ENCODE results near the gene C6. TPM values are rescaled to one million over a fixed set of nuclear protein-coding genes. Genes with fewer than 3 reads are reported as not detected.

Gene C6
- total RNA-seq, 1 donor from 2014 or later, result 0.20 TPM

GRCh38 chr5:41118177-41118576 lies 95.2 kb downstream of the C6 start:
- Mint-ChIP-seq H3K36me3 (no peaks in the 10 kb centered on the region), H3K9me3 (peaks cover 5% of the 10 kb centered on the region), H3K27ac (no peak overlapping the region), H3K4me3 (no peak overlapping the region), H3K4me1 (no peaks in the 10 kb centered on the region), H3K27me3 (ENCODE audit: low read depth) (no peaks in the 10 kb centered on the region)
- no peak for TF ChIP-seq CTCF (IDR thresholded peaks at IDR 0.05; ENCODE audit: unreplicated experiment)
- no peak for DNase-seq (ENCODE audit: low spot score in 2 of 2, unreplicated experiment in 2 of 2)

DNA sequence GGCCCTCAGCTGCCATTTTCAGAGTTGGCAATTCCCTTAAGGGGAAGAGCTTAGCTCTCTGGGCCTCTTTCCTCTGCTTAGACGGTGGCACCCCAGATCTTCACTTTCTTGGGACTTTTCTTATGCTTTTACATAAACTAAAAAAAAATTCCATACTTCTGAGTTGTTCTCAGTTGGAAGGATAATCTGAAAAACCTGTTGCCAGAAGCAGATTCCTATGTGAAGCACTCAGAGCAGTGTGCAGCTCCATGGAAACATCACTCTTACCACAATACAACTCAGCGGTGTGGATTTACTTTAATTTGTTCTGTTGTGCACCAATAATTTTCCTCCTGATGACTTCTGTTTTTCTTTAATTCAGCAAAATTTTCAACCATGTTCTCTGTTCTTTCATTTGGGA lies 98.1 kb downstream of the C6 start:
- Mint-ChIP-seq H3K4me3 (no peak overlapping the region), H3K27ac (no peak overlapping the region), H3K36me3 (no peaks in the 10 kb centered on the region), H3K9me3 (no peaks in the 10 kb centered on the region), H3K4me1 (no peaks in the 10 kb centered on the region), H3K27me3 (ENCODE audit: low read depth) (peaks cover 2% of the 10 kb centered on the region)
- no peak for DNase-seq (ENCODE audit: low spot score in 2 of 2, unreplicated experiment in 2 of 2)
- TF ChIP-seq CTCF (IDR thresholded peaks at IDR 0.05; ENCODE audit: unreplicated experiment), result no peak

- Mint-ChIP-seq H3K4me3 (no peak overlapping the region), H3K4me1 (no peaks in the 10 kb centered on the region), H3K27ac (no peak overlapping the region), H3K36me3 (no peaks in the 10 kb centered on the region), H3K27me3 (ENCODE audit: low read depth) (peaks cover 2% of the 10 kb centered on the region), H3K9me3 (no peaks in the 10 kb centered on the region)
- no peak for DNase-seq (ENCODE audit: low spot score in 2 of 2, unreplicated experiment in 2 of 2)
- no peak for TF ChIP-seq CTCF (IDR thresholded peaks at IDR 0.05; ENCODE audit: unreplicated experiment)
Observed at GRCh38 chr5:41112486-41113455, 100.6 kb downstream of the C6 start.

DNA sequence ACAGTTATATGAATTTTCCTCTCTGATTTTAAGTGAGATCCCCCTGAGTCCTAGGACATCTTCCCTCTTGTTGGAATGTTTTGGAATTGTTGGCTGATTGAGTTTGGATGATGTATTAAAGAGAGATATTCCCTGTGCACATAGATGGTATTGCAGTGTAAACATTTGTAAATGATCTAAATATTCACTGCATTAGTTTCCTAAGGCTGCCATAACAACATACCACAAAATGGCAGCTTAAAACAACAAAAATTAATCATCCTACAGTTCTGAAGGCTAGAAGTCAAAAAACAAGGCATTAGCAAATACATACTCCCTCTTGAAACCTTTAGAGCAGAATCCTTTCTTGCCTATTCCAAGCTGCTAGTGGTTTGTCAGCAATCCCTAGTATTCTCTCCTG lies 104.1 kb downstream of the C6 start:
- DNase-seq (ENCODE audit: low spot score in 2 of 2, unreplicated experiment in 2 of 2), result no peak
- Mint-ChIP-seq H3K27me3 (ENCODE audit: low read depth) (peaks cover 2% of the 10 kb centered on the region), H3K9me3 (no peaks in the 10 kb centered on the region)

DNA sequence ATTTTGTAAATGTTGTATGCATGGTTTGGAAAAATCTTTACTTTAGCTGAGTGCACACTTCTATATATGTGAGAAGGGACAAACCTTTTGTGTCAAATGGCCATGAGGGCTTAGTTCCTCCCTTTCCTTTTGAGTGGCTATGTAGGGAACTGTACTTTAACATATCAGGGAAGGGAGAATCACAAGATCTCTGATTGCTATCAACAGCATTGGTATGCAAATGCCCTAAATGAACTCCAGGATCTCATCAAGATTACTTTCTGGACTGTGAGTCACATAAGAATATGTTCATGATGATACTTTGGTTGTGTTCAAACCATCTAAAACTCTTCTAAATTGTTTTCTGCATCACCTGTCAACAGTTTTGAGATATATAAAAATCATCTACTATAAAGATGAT lies 111.0 kb downstream of the C6 start:
- Mint-ChIP-seq H3K36me3 (no peaks in the 10 kb centered on the region), H3K4me3 (no peak overlapping the region), H3K27me3 (ENCODE audit: low read depth) (no peaks in the 10 kb centered on the region), H3K4me1 (no peaks in the 10 kb centered on the region), H3K27ac (no peak overlapping the region), H3K9me3 (no peaks in the 10 kb centered on the region)
- TF ChIP-seq CTCF (IDR thresholded peaks at IDR 0.05; ENCODE audit: unreplicated experiment), result no peak
- DNase-seq (ENCODE audit: low spot score in 2 of 2, unreplicated experiment in 2 of 2), result no peak

More for the DNA sequence above, 104.1 kb downstream of the C6 start:
- no peaks in the 10 kb centered on the region for H3K4me1 Mint-ChIP-seq
- H3K36me3 Mint-ChIP-seq, result no peaks in the 10 kb centered on the region
- TF ChIP-seq CTCF (IDR thresholded peaks at IDR 0.05; ENCODE audit: unreplicated experiment), result no peak
- H3K27ac Mint-ChIP-seq, result no peak overlapping the region
- H3K4me3 Mint-ChIP-seq, result no peak overlapping the region

Measured in mesothelial cell of epicardium (in vitro differentiated cells).